Right lobe of liver (tissue), 4 donors: ENCODE data around the gene LIX1.

Source experiments
- POLR2A ChIP-seq: fragments of 450-650 bp; IDR thresholded peaks from one replicate; pipeline ENCODE4 v1.6.1; 2017; ENCODE audit warnings: antibody characterized with exemption, mild to moderate bottlenecking
- TF ChIP-seq, protein P1 (sequence below), 4 donors: fragments of 200-600 bp in 3 of 4; fragments of 450-650 bp in 1 of 4; IDR thresholded peaks; one replicate each; pipeline versions ENCODE4 v1.5.1 to v1.8.0; 2016 to 2022; ENCODE audit warnings: antibody characterized with exemption in 4 of 4, mild to moderate bottlenecking in 2 of 4
- donor health status: DM: no; HTN: no; CAD: no.
- donor health status: DM: no; HTN: no; CAD: no.
- donor health status: DM: no; HTN: yes; CAD: no.

DNA sequence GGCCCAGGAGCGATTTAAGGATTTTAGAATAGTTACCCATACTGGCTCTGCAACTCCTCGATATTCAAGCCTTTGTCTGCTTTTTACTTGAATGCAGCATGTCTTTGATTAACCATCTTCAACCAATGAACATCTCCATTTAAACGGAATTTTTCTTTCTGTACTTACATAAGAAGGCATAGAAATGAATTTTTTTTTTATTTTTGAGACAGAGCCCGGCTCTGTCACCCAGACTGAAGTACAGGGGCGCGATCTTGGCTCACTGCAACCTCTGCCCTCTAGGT is 41.5 kb upstream of the LIX1 start:
- TF ChIP-seq, protein P1, sequence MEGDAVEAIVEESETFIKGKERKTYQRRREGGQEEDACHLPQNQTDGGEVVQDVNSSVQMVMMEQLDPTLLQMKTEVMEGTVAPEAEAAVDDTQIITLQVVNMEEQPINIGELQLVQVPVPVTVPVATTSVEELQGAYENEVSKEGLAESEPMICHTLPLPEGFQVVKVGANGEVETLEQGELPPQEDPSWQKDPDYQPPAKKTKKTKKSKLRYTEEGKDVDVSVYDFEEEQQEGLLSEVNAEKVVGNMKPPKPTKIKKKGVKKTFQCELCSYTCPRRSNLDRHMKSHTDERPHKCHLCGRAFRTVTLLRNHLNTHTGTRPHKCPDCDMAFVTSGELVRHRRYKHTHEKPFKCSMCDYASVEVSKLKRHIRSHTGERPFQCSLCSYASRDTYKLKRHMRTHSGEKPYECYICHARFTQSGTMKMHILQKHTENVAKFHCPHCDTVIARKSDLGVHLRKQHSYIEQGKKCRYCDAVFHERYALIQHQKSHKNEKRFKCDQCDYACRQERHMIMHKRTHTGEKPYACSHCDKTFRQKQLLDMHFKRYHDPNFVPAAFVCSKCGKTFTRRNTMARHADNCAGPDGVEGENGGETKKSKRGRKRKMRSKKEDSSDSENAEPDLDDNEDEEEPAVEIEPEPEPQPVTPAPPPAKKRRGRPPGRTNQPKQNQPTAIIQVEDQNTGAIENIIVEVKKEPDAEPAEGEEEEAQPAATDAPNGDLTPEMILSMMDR (IDR thresholded peaks at IDR 0.05) = no peak
- no peak for TF ChIP-seq POLR2A
